ENCODE measurements around the gene PLOD1.

PLOD1 gene

GRCh38 chr1:11943619-11944018, 9.1 kb downstream of the PLOD1 start:
- Mint-ChIP-seq H3K36me3 (no peaks in the 10 kb centered on the region), H3K4me1 (peaks cover 2% of the 10 kb centered on the region), H3K4me3 (no peak overlapping the region), H3K9me3 (no peaks in the 10 kb centered on the region), H3K27ac (no peak overlapping the region)
- DNase-seq (ENCODE audit: low spot score in 2 of 2) (no peak), ATAC-seq (no peak)

GRCh38 chr1:11944358-11944931, 9.9 kb downstream of the PLOD1 start:
- no peak overlapping the region for H3K27ac Mint-ChIP-seq
- DNase-seq (ENCODE audit: low spot score in 2 of 2): no peak
- ATAC-seq: no peak
- H3K9me3 Mint-ChIP-seq: no peaks in the 10 kb centered on the region
- H3K4me1 Mint-ChIP-seq: no peaks in the 10 kb centered on the region
- no peak overlapping the region for H3K4me3 Mint-ChIP-seq
- H3K36me3 Mint-ChIP-seq: no peaks in the 10 kb centered on the region

- Mint-ChIP-seq H3K9me3 (no peaks in the 10 kb centered on the region), H3K4me3 (no peak overlapping the region), H3K36me3 (no peaks in the 10 kb centered on the region), H3K27ac (no peak overlapping the region), H3K4me1 (no peaks in the 10 kb centered on the region)
- no peak for DNase-seq (ENCODE audit: low spot score in 2 of 2)
- ATAC-seq: no peak
Observed at GRCh38 chr1:11946647-11947046, 12.1 kb downstream of the PLOD1 start.

GRCh38 chr1:11948822-11949458, 14.4 kb downstream of the PLOD1 start:
- Mint-ChIP-seq H3K4me1 (peaks cover 7% of the 10 kb centered on the region), H3K4me3 (no peak overlapping the region), H3K27ac (no peak overlapping the region), H3K36me3 (no peaks in the 10 kb centered on the region), H3K9me3 (no peaks in the 10 kb centered on the region)
- no peak for ATAC-seq
- no peak for DNase-seq (ENCODE audit: low spot score in 2 of 2)

GRCh38 chr1:11951901-11952300, 17.4 kb downstream of the PLOD1 start:
- Mint-ChIP-seq H3K4me3 (no peak overlapping the region), H3K27ac (peak overlapping the region; percentile 67), H3K4me1 (peaks cover 7% of the 10 kb centered on the region), H3K9me3 (no peaks in the 10 kb centered on the region), H3K36me3 (no peaks in the 10 kb centered on the region)
- DNase-seq (ENCODE audit: low spot score in 2 of 2) (no peak), ATAC-seq (no peak)

GRCh38 chr1:11952455-11953109, 18.1 kb downstream of the PLOD1 start:
- H3K36me3 Mint-ChIP-seq: no peaks in the 10 kb centered on the region
- H3K27ac Mint-ChIP-seq: peak overlapping the region; percentile 67
- peak; percentile 58 for ATAC-seq
- H3K9me3 Mint-ChIP-seq: no peaks in the 10 kb centered on the region
- DNase-seq (ENCODE audit: low spot score in 2 of 2): no peak
- no peak overlapping the region for H3K4me3 Mint-ChIP-seq
- H3K4me1 Mint-ChIP-seq: peaks cover 7% of the 10 kb centered on the region

- no peak for ATAC-seq
- Mint-ChIP-seq H3K4me1 (peaks cover 7% of the 10 kb centered on the region), H3K36me3 (peaks cover 5% of the 10 kb centered on the region)
Observed at GRCh38 chr1:11955221-11955620, 20.7 kb downstream of the PLOD1 start.

GRCh38 chr1:11957398-11957797, 22.9 kb downstream of the PLOD1 start:
- no peak for ATAC-seq
- no peak overlapping the region for H3K27ac Mint-ChIP-seq

More at GRCh38 chr1:11955221-11955620, 20.7 kb downstream of the PLOD1 start:
- Mint-ChIP-seq H3K4me3 (no peak overlapping the region), H3K9me3 (no peaks in the 10 kb centered on the region), H3K27ac (no peak overlapping the region)
- no peak for DNase-seq (ENCODE audit: low spot score in 2 of 2)

GRCh38 chr1:11957897-11958296, 23.4 kb downstream of the PLOD1 start:
- ATAC-seq (no peak), DNase-seq (ENCODE audit: low spot score in 2 of 2) (no peak)
- Mint-ChIP-seq H3K4me3 (no peak overlapping the region), H3K4me1 (no peaks in the 10 kb centered on the region), H3K36me3 (peaks cover 11% of the 10 kb centered on the region), H3K27ac (no peak overlapping the region), H3K9me3 (no peaks in the 10 kb centered on the region)

More at GRCh38 chr1:11957398-11957797, 22.9 kb downstream of the PLOD1 start:
- Mint-ChIP-seq H3K9me3 (no peaks in the 10 kb centered on the region), H3K4me3 (no peak overlapping the region), H3K36me3 (peaks cover 11% of the 10 kb centered on the region), H3K4me1 (peaks cover 4% of the 10 kb centered on the region)
- DNase-seq (ENCODE audit: low spot score in 2 of 2): no peak

- DNase-seq (ENCODE audit: low spot score in 2 of 2): no peak
- Mint-ChIP-seq H3K9me3 (no peaks in the 10 kb centered on the region), H3K36me3 (peaks cover 27% of the 10 kb centered on the region), H3K4me1 (no peaks in the 10 kb centered on the region), H3K4me3 (no peak overlapping the region), H3K27ac (peak overlapping the region; percentile 20)
- ATAC-seq: no peak
Observed at GRCh38 chr1:11960276-11960675, 25.8 kb downstream of the PLOD1 start.

- H3K9me3 Mint-ChIP-seq: no peaks in the 10 kb centered on the region
- H3K36me3 Mint-ChIP-seq: peaks cover 28% of the 10 kb centered on the region
- no peaks in the 10 kb centered on the region for H3K4me1 Mint-ChIP-seq
- no peak for ATAC-seq
- DNase-seq (ENCODE audit: low spot score in 2 of 2): no peak
- no peak overlapping the region for H3K4me3 Mint-ChIP-seq
- H3K27ac Mint-ChIP-seq: peak overlapping the region; percentile 20
Observed at GRCh38 chr1:11960715-11961114, 26.2 kb downstream of the PLOD1 start.

- Mint-ChIP-seq H3K36me3 (peaks cover 28% of the 10 kb centered on the region), H3K4me3 (no peak overlapping the region), H3K9me3 (no peaks in the 10 kb centered on the region), H3K27ac (no peak overlapping the region), H3K4me1 (no peaks in the 10 kb centered on the region)
- DNase-seq (ENCODE audit: low spot score in 2 of 2) (no peak), ATAC-seq (no peak)
Observed at GRCh38 chr1:11961230-11961629, 26.7 kb downstream of the PLOD1 start.

- Mint-ChIP-seq H3K9me3 (no peaks in the 10 kb centered on the region), H3K36me3 (peaks cover 37% of the 10 kb centered on the region), H3K27ac (no peak overlapping the region), H3K4me3 (no peak overlapping the region), H3K4me1 (no peaks in the 10 kb centered on the region)
- no peak for DNase-seq (ENCODE audit: low spot score in 2 of 2)
- ATAC-seq: no peak
Observed at GRCh38 chr1:11963622-11964021, 29.1 kb downstream of the PLOD1 start.

GRCh38 chr1:11964656-11965055, 30.1 kb downstream of the PLOD1 start:
- ATAC-seq: no peak
- DNase-seq (ENCODE audit: low spot score in 2 of 2): no peak
- no peak overlapping the region for H3K27ac Mint-ChIP-seq
- H3K4me3 Mint-ChIP-seq: no peak overlapping the region
- H3K4me1 Mint-ChIP-seq: no peaks in the 10 kb centered on the region
- H3K36me3 Mint-ChIP-seq: peaks cover 35% of the 10 kb centered on the region
- no peaks in the 10 kb centered on the region for H3K9me3 Mint-ChIP-seq

- no peak overlapping the region for H3K27ac Mint-ChIP-seq
- no peak for ATAC-seq
- DNase-seq (ENCODE audit: low spot score in 2 of 2): no peak
- H3K9me3 Mint-ChIP-seq: no peaks in the 10 kb centered on the region
- peaks cover 30% of the 10 kb centered on the region for H3K36me3 Mint-ChIP-seq
- H3K4me1 Mint-ChIP-seq: no peaks in the 10 kb centered on the region
- no peak overlapping the region for H3K4me3 Mint-ChIP-seq
Observed at GRCh38 chr1:11967028-11967547, 32.6 kb downstream of the PLOD1 start.
